ENCODE measurements around the gene CD300LB.

- TF ChIP-seq CTCF (IDR thresholded peaks at IDR 0.05) (no peak), CEBPB (IDR thresholded peaks at IDR 0.05) (no peak), MYC (IDR thresholded peaks at IDR 0.05; ENCODE audit: borderline replicate concordance, low read length) (no peak), NR3C1 (IDR thresholded peaks at IDR 0.05) (no peak), JUN (IDR thresholded peaks at IDR 0.05) (no peak), ZFP36 (IDR thresholded peaks at IDR 0.05; ENCODE audit: borderline replicate concordance, partially characterized antibody) (no peak), PBX3 (IDR thresholded peaks at IDR 0.05) (no peak), POLR2A (IDR thresholded peaks at IDR 0.05; ENCODE audit: low read length) (no peak)
Observed at GRCh38 chr17:74473294-74473693, 58.0 kb downstream of the CD300LB start.

All from A549 (cell line).